Panc1 (cell line): Measurements from ENCODE around the gene ALAS2. TPM values are rescaled to one million over a fixed set of nuclear protein-coding genes. Genes with fewer than 3 reads are reported as not detected.

ENCODE experiments used
- total RNA-seq: library from RNA; stranded (reverse); gene quantifications from one replicate; pipeline ENCODE4 v1.2.1, GENCODE V29; 2021; ENCODE audit not compliant: unreplicated experiment

The ALAS2 gene
- total RNA-seq, 1 experiment from 2014 or later: not detected

Other genes starting within 250 kb of the ALAS2 start
- not detected for gene ITIH6, start 232.7 kb downstream of the ALAS2 start, total RNA-seq
- gene MAGED2, start 223.2 kb downstream of the ALAS2 start, total RNA-seq: 69.5 TPM
- 2.4 TPM for gene TRO, start 110.2 kb downstream of the ALAS2 start, total RNA-seq
- gene PFKFB1, start 36.8 kb downstream of the ALAS2 start, total RNA-seq: 0.36 TPM
- gene APEX2, start 30.6 kb downstream of the ALAS2 start, total RNA-seq: 32.3 TPM
- gene PAGE2B, start 44.1 kb upstream of the ALAS2 start, total RNA-seq: not detected
- gene PAGE2, start 58.0 kb upstream of the ALAS2 start, total RNA-seq: not detected
- not detected for gene PAGE5, start 189.4 kb upstream of the ALAS2 start, total RNA-seq
- not detected for gene PAGE3, start 233.9 kb upstream of the ALAS2 start, total RNA-seq